ENCODE measurements around the gene CRISP1.
"Not testable (repeated sequence)": the region's sequence is repeated elsewhere in the genome, so short reads cannot be mapped to it uniquely, and the experiment has no call there.

Gene CRISP1

DNA sequence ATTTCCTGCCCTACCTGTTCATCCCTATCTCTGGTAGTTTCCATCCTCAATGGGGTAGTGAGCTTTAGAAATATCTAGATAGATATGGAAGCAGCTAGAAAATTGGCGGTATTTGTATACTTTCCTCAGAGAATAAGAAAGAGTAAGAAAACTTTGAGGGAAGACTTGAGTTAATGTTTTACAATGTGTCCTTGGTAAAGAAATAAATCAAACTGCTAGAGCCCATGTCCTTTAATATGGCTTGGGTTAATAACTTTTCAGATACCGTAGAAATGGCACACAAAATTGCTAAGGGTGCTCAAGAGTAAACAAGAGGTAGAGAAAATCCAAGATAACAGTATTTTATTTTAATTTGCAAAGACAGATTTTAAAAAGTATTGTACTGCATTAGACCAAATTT is 51.2 kb downstream of the CRISP1 start:
- no peak for DNase-seq (ENCODE audit: low read depth)
- no peak overlapping the region for H3K4me3 ChIP-seq (ENCODE audit: low read length)
- TF ChIP-seq, protein P1, sequence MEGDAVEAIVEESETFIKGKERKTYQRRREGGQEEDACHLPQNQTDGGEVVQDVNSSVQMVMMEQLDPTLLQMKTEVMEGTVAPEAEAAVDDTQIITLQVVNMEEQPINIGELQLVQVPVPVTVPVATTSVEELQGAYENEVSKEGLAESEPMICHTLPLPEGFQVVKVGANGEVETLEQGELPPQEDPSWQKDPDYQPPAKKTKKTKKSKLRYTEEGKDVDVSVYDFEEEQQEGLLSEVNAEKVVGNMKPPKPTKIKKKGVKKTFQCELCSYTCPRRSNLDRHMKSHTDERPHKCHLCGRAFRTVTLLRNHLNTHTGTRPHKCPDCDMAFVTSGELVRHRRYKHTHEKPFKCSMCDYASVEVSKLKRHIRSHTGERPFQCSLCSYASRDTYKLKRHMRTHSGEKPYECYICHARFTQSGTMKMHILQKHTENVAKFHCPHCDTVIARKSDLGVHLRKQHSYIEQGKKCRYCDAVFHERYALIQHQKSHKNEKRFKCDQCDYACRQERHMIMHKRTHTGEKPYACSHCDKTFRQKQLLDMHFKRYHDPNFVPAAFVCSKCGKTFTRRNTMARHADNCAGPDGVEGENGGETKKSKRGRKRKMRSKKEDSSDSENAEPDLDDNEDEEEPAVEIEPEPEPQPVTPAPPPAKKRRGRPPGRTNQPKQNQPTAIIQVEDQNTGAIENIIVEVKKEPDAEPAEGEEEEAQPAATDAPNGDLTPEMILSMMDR (conservative IDR thresholded peaks at IDR 0.05; ENCODE audit: low read length), result no peak

DNA sequence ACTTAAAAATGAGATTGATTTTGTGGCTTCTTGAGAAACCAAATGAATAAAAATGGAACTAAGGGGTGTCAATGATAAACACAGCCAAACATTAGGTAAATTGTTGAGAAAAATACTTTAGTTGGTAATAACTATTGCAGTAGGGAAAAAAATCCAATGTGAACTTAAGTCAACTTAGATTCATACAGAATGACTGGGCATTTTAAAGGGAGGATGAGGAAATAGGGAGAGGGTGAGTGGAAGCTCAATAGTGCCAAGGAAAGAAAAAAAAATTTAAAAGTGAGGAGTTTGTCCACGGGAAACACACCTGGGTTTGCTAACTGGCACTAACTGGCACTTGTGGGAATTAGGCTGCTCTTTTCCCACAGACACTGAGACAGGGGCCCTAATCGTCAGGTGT is 53.1 kb downstream of the CRISP1 start:
- no peak for DNase-seq (ENCODE audit: low read depth)
- TF ChIP-seq, protein P1 (conservative IDR thresholded peaks at IDR 0.05; ENCODE audit: low read length), result no peak

DNA sequence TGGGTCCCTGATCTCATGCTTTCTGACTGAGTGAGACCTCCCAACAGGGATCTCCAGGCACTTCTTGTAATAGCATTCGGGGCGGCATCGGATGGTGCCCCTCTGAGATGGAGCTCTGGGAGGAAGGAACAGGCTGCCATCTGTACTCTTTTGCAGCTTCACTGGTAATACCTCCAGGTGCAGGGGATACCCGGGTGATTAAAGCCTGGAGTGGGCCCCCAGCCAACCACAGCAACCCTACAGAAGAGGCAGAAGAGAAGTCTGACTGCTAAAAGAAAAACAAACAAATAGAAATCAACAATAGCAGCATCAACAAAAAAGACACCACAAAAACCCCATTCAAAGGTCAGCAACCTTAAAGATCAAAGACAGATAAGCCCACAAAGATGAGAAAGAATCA is 60.2 kb downstream of the CRISP1 start:
- TF ChIP-seq, protein P1 (conservative IDR thresholded peaks at IDR 0.05; ENCODE audit: low read length), result no peak
- no peak overlapping the region for H3K4me3 ChIP-seq (ENCODE audit: low read length)
- no peak for DNase-seq (ENCODE audit: low read depth)

More for the DNA sequence above, 53.1 kb downstream of the CRISP1 start:
- H3K4me3 ChIP-seq (ENCODE audit: low read length), result no peak overlapping the region

DNA sequence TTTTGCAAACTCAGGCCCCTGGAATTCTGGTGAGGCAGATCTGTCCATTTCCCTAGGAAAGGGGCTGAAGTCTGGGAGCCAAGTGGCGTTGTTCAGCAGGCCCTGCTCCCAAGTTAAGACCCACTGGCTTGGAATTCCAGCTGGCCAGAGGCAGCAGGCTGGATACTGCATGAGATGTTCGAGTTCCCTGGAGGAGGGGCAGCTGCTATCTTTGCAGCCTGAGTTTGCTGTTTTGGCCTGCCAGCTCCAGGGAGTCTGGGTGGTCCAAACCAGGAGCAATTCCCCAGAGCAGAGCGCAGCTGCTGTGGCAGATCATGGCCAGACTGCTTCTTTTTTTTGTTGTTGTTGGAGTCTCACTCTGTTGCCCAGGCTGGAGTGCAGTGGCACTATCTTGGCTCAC is 61.1 kb downstream of the CRISP1 start:
- DNase-seq (ENCODE audit: low read depth), result no peak

DNA sequence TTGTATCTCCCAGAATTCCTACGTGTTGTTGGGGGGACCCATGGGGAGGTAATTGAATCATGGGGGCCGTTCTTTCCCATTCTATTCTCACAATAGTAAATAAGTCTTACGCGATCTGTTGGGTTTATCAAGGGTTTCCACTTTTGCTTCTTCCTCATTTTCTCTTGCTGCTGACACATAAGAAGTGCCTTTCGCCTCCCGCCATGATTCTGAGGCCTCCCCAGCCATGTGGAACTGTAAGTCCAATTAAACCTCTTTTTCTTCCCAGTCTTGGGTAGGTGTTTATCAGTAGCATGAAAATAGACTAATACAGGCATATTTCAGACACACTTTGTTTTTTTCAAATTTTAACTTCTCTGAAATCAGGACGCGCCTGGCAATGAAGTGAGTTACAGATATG is 64.8 kb downstream of the CRISP1 start:
- DNase-seq (ENCODE audit: low read depth), result no peak
- TF ChIP-seq, protein P1 (conservative IDR thresholded peaks at IDR 0.05; ENCODE audit: low read length), result no peak
- no peak overlapping the region for H3K4me3 ChIP-seq (ENCODE audit: low read length)

More for the DNA sequence above, 61.1 kb downstream of the CRISP1 start:
- no peak overlapping the region for H3K4me3 ChIP-seq (ENCODE audit: low read length)
- TF ChIP-seq, protein P1 (conservative IDR thresholded peaks at IDR 0.05; ENCODE audit: low read length), result no peak

DNA sequence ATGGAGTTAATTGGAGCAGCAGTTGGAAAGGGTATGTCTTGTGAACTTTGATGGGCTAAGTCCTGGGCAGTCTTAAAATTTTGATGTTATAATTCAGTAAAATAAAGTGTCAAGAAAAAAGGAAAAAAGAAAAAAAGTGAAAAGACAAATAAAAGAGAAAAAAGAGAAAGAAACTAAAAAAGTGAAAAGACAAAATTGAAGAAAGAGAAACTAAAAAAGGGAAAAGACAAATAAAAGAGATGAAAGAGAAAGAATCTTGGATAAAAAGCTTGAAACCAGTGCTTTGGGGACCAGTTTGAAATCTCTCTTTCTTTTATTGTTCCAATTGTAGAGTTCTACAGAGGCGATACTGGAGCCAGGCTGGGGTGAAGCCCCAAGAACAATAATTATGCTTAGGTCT is 67.2 kb downstream of the CRISP1 start:
- TF ChIP-seq, protein P1 (conservative IDR thresholded peaks at IDR 0.05; ENCODE audit: low read length), result no peak
- DNase-seq (ENCODE audit: low read depth), result no peak
- no peak overlapping the region for H3K4me3 ChIP-seq (ENCODE audit: low read length)

DNA sequence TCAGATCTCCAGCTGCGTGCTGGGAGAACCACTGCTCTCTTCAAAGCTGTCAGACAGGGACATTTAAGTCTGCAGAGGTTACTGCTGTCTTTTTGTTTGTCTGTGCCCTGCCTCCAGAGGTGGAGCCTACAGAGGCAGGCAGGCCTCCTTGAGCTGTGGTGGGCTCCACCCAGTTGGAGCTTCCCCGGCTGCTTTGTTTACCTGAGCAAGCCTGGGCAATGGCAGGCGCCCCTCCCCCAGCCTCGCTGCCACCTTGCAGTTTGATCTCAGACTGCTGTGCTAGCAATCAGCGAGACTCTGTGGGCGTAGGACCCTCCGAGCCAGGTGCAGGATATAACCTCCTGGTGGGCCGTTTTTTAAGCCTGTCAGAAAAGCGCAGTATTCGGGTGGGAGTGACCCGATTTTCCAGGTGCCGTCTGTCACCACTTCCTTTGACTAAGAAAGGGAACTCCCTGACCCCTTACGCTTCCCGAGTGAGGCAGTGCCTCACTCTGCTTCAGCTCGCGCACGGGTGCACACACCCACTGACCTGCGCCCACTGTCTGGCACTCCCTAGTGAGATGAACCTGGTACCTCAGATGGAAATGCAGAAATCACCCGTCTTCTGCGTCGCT is 69.4 kb downstream of the CRISP1 start:
- DNase-seq (ENCODE audit: low read depth); H3K4me3 ChIP-seq (ENCODE audit: low read length): not testable (repeated sequence)

DNA sequence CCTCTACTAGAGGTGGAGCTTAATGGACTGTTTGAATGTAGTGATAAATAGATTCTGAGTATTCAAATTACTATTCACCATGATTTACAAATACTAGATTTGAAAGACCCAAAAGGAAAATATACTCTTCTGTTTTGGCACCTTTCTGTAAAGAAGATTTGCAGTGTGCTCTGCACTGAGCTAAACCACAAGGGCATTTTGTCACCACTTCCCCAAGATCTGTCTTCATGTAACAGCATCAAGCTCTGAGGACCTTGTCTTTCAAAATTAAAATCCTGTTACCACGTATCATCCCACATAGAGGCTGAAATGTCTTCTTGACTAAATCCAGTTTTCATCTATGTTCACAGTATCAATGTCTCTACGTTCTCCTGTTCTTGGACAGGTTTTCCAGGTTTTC is 76.0 kb downstream of the CRISP1 start:
- TF ChIP-seq, protein P1 (conservative IDR thresholded peaks at IDR 0.05; ENCODE audit: low read length), result no peak
- no peak for DNase-seq (ENCODE audit: low read depth)
- H3K4me3 ChIP-seq (ENCODE audit: low read length), result no peak overlapping the region
